Left cardiac atrium (tissue), 4 donors: ENCODE data around the gene AKAP1. TPM values are rescaled to one million over a fixed set of nuclear protein-coding genes. Genes with fewer than 3 reads are reported as not detected.
A peak's percentile ranks its signal among the peaks of the same experiment; 100 is the strongest.
"Not testable (repeated sequence)": the region's sequence is repeated elsewhere in the genome, so short reads cannot be mapped to it uniquely, and the experiment has no call there.

Source experiments
- ATAC-seq, 2 donors: fragments of 200-7000 bp; cut with Tn5 transposase; one replicate each; pipeline ENCODE4 v1.9.1; 2020; ENCODE audit warnings: mild to moderate bottlenecking in 2 of 2, moderate library complexity in 2 of 2
- DNase-seq: peaks from one replicate; pipeline ENCODE4 v3.0.0-alpha.2; 2020
- intact Hi-C, 2 donors: fragments of 100-400 bp; cut with DNase I; formaldehyde crosslinking; loops; one replicate each; pipeline versions ENCODE4 v1.14.1 to v1.15.1; 2022 to 2023
- total RNA-seq, 2 donors: library from RNA; stranded (reverse); fragmentation: NEBNext Ultra II Directional; extraction: Animal tissue kit (Norgen Biotek cat#: 25700); gene quantifications; one replicate each; pipeline ENCODE4 v1.2.1, GENCODE V29; 2021
- donor health status: DM: no; HTN: yes; CAD: no.
- donor health status: DM: no; HTN: yes; CAD: no; lungs with severe emphysema.
- donor health status: DM: yes; HTN: yes; CAD: no.
- donor health status: Dilated cardiomyopathy.

AKAP1 gene
- total RNA-seq, 2 donors from 2014 or later = 86.3 to 131 TPM

- no peak for DNase-seq
- intact Hi-C loops = no loop called here
- peak; percentile 69 to 73 for ATAC-seq
Measured at GRCh38 chr17:57097832-57098421, 12.9 kb downstream of the AKAP1 start.

- DNase-seq (no peak), ATAC-seq (peak in 1 of 2 donors; percentile 53)
- intact Hi-C loops = no loop called here
Measured at GRCh38 chr17:57099165-57099564, 14.1 kb downstream of the AKAP1 start.

- ATAC-seq (no peak), DNase-seq (no peak)
- intact Hi-C loops = no loop called here
Measured at GRCh38 chr17:57102122-57102521, 17.1 kb downstream of the AKAP1 start.

- ATAC-seq, intact Hi-C loops, DNase-seq: not testable (repeated sequence)
Measured at GRCh38 chr17:57102660-57103059, 17.6 kb downstream of the AKAP1 start.

- no peak for DNase-seq
- intact Hi-C loops = no loop called here
- no peak for ATAC-seq
Measured at GRCh38 chr17:57104461-57105175, 19.6 kb downstream of the AKAP1 start.

GRCh38 chr17:57105591-57105990 lies 20.5 kb downstream of the AKAP1 start:
- intact Hi-C loops = no loop called here
- no peak for DNase-seq
- ATAC-seq = no peak

GRCh38 chr17:57106107-57106835 lies 21.2 kb downstream of the AKAP1 start:
- ATAC-seq (peak; percentile 9 to 12), DNase-seq (no peak)
- intact Hi-C loops = no loop called here

GRCh38 chr17:57106836-57107497 lies 21.9 kb downstream of the AKAP1 start:
- ATAC-seq = no peak

GRCh38 chr17:57107498-57108101 lies 22.6 kb downstream of the AKAP1 start:
- ATAC-seq (no peak), DNase-seq (no peak)
- intact Hi-C loops = loop anchor here in 1 of 2 donors (2.0 kb wide), 1 partner anchor 19 kb away; no protein-coding TSS in a partner anchor

More at GRCh38 chr17:57106836-57107497, 21.9 kb downstream of the AKAP1 start:
- no peak for DNase-seq
- intact Hi-C loops = no loop called here

- intact Hi-C loops = loop anchor here in 1 of 2 donors (2.0 kb wide), 1 partner anchor 20 kb away; no protein-coding TSS in a partner anchor
- DNase-seq = no peak
Measured at GRCh38 chr17:57108671-57109392, 23.8 kb downstream of the AKAP1 start.

GRCh38 chr17:57109393-57110151 lies 24.5 kb downstream of the AKAP1 start:
- peak; percentile 68 for DNase-seq
- ATAC-seq = peak; percentile 45 to 55
- intact Hi-C loops = loop anchor here (2.0 to 10.0 kb wide), 3 partner anchors 21 to 105 kb away; no protein-coding TSS in a partner anchor

More at GRCh38 chr17:57108671-57109392, 23.8 kb downstream of the AKAP1 start:
- peak; percentile 53 to 68 for ATAC-seq

- ATAC-seq = peak; percentile 25 to 41
Measured at GRCh38 chr17:57110152-57110542, 25.1 kb downstream of the AKAP1 start.

GRCh38 chr17:57110579-57111325 lies 25.7 kb downstream of the AKAP1 start:
- DNase-seq = no peak
- intact Hi-C loops = loop anchor here (5.0 to 10.0 kb wide), 2 partner anchors 103 to 106 kb away; no protein-coding TSS in a partner anchor
- peak; percentile 15 to 51 for ATAC-seq

More at GRCh38 chr17:57110152-57110542, 25.1 kb downstream of the AKAP1 start:
- no peak for DNase-seq
- intact Hi-C loops = loop anchor here (5.0 to 10.0 kb wide), 2 partner anchors 103 to 105 kb away; no protein-coding TSS in a partner anchor

GRCh38 chr17:57111386-57111785 lies 26.3 kb downstream of the AKAP1 start:
- no peak for ATAC-seq
- intact Hi-C loops = loop anchor here (5.0 to 10.0 kb wide), 2 partner anchors 104 to 107 kb away; no protein-coding TSS in a partner anchor
- DNase-seq = no peak

GRCh38 chr17:57113011-57113410 lies 28.0 kb downstream of the AKAP1 start:
- ATAC-seq = no peak
- DNase-seq = no peak
- intact Hi-C loops = loop anchor here (5.0 to 10.0 kb wide), 2 partner anchors 106 to 108 kb away; no protein-coding TSS in a partner anchor

GRCh38 chr17:57113656-57114055 lies 28.6 kb downstream of the AKAP1 start:
- DNase-seq (no peak), ATAC-seq (no peak)
- intact Hi-C loops = loop anchor here (5.0 to 10.0 kb wide), 2 partner anchors 106 to 109 kb away; no protein-coding TSS in a partner anchor
